GM12872 (cell line): Measurements from ENCODE around the gene GUCY1A1.

ENCODE experiments used
- TF ChIP-seq, protein P1 (sequence below): IDR thresholded peaks from 3 replicates; pipeline ENCODE4 v1.5.1; 2011; ENCODE audit warnings: low read depth, mild to moderate bottlenecking, low read length, moderate library complexity; ENCODE audit not compliant: insufficient read depth

The GUCY1A1 gene

DNA sequence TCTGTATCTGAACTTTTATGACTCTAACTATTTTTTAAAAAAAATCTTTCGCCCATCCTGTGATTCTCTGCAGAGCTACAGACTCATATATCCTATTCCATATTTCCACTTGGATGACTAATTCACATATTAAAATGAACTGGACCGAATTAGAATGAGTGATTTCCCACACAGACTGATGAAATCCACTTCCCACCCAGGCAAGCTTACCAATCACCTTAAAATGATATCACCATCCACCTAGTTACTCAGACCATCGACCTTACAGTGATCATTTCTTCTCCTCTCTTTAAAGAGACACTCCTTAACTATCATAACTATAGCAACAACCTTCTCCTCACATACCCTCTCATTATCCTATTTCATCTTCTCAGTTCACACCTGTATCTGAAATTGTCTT lies 58.1 kb downstream of the GUCY1A1 start:
- TF ChIP-seq, protein P1, sequence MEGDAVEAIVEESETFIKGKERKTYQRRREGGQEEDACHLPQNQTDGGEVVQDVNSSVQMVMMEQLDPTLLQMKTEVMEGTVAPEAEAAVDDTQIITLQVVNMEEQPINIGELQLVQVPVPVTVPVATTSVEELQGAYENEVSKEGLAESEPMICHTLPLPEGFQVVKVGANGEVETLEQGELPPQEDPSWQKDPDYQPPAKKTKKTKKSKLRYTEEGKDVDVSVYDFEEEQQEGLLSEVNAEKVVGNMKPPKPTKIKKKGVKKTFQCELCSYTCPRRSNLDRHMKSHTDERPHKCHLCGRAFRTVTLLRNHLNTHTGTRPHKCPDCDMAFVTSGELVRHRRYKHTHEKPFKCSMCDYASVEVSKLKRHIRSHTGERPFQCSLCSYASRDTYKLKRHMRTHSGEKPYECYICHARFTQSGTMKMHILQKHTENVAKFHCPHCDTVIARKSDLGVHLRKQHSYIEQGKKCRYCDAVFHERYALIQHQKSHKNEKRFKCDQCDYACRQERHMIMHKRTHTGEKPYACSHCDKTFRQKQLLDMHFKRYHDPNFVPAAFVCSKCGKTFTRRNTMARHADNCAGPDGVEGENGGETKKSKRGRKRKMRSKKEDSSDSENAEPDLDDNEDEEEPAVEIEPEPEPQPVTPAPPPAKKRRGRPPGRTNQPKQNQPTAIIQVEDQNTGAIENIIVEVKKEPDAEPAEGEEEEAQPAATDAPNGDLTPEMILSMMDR, result no peak

DNA sequence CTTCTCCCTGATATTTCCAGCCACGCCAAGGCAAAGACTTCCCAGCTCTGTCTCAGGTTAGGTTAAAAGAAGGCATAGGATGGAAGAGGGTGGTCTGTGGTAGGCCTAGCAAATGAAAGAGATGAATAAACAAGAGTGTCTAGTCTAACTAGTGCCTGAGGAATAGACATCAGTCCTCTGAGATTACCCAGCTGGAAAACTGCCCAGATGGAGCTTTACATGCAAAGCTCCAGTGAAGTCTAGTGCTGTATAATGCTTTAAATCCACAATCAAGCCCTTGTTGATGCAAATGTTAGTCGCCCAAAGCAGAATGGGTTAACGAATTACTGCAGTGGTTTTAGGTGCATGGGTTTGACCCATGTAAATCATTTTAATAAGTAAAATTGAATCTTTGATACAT lies 67.4 kb downstream of the GUCY1A1 start:
- TF ChIP-seq, protein P1, result no peak

DNA sequence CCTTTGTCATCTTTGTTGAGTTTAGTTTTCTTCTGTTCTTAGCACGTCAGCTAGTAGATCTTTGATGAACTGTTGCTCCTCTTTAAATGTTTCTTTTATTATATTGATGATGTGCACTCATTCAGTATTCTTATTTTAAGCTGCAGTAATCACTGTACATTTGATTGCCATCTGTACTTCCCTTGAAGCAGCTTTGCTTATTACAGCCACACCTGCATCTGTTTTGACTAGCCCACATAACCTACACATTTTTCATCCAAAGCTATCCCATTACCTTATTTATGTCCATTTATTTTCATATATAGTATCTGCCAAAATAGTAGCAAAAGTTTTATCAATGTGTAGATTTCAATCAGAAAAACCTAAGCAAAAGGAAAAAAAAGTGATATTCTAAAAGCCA lies 68.3 kb downstream of the GUCY1A1 start:
- TF ChIP-seq, protein P1, result no peak

GRCh38 chr4:155735496-155735895 lies 68.8 kb downstream of the GUCY1A1 start:
- TF ChIP-seq, protein P1, result no peak

- TF ChIP-seq, protein P1, result no peak
These were observed 71.9 kb downstream of the GUCY1A1 start for GRCh38 chr4:155738548-155738947.

DNA sequence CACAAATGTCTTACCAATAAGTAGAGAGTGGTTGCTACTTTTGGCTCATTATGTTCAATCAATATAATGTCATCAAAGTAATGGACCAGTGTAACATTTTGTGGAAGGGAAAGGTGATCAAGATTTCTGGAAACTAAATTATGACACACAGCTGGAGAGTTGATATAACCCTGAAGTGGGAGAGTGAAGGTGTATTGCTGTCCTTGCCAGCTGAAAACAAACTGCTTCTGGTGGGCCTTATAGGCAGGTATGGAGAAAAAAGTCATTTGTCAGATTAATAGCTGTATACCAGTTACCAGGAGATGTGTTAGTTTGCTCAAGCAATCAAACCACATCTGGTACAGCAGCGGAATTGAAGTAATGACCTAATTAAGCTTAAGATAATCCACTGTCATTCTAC lies 74.9 kb downstream of the GUCY1A1 start:
- TF ChIP-seq, protein P1, result no peak

DNA sequence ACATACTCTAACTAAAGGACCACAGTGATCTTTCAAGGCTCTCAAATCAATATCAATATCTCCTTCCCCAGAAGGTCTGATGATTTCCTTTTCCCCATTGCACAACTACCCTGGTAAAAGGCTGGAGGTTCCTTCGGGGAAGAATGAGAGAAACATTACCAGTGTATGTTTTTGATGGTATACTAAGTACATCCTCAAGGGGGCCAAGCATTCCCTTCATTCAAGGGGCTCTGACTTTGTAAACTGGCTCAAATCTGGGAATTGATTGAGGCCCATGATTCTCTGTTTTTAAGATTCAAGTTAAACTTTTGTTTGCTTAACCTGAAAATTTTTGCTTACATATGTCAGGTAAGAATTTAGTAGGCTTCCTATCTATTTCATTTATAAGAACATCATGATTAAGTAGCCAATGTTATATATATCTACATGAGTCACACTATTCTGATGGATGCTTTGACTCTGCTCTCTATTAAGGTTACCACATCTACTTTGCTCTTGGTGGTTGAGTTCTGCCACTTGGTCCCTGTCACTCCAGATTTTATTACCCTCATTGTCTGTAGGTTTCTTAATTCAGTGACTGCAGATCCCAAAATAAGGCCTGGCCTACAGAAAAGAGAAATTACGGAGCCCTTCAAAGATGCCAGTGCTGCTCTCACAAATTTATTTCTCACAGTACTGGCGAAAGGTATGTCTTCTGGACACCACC lies 75.8 kb downstream of the GUCY1A1 start:
- TF ChIP-seq, protein P1, result no peak
